PFSK-1 (cell line): Measurements from ENCODE around the gene GPR39.

Experiments used
- FOXP2 ChIP-seq: optimal IDR thresholded peaks from 2 replicates; pipeline ENCODE3; 2011; ENCODE audit warnings: borderline replicate concordance, control low read depth, inconsistent platforms; ENCODE audit not compliant: insufficient read depth; ENCODE audit errors: extremely low read length, extremely low read depth
- TAF1 ChIP-seq: IDR thresholded peaks from 2 replicates; pipeline ENCODE4 v1.6.1; 2012; ENCODE audit warnings: low read length, control low read depth, borderline replicate concordance; ENCODE audit not compliant: insufficient read depth

DNA sequence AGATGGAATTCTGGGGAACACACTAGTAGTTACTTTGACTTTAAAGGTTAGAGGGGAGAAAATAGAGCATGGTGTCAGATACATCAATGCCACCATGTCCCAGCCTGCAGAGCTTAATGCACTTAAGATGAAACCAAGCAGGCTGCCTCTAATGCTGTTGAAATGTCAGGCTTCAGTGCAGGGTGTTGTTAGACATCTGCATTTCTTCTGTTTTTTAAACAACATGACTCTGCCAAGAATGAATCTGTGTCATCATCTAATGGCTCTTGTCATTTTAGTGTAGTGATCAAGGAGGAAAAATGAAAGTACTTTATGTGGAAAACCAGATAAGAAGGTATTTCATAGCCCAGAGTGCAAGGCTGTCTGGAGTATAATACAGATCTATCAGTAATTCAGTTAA is 223.5 kb downstream of the GPR39 start:
- TF ChIP-seq FOXP2 (no peak), TAF1 (no peak)
